ENCODE data around the gene CTDP1. TPM values are rescaled to one million over a fixed set of nuclear protein-coding genes. Genes with fewer than 3 reads are reported as not detected.
"Not testable (repeated sequence)": the region's sequence is repeated elsewhere in the genome, so short reads cannot be mapped to it uniquely, and the experiment has no call there.

Gene CTDP1
- total and polyA plus RNA-seq, 2 experiments from 2014 or later = 20.4 to 20.6 TPM

- no peak overlapping the region for H3K4me3 ChIP-seq
- H3K9me2 ChIP-seq (replicated peaks; ENCODE audit: insufficient read depth) = no peaks in the 10 kb centered on the region
- H3K27me3 ChIP-seq = no peaks in the 10 kb centered on the region
- H3K36me3 ChIP-seq (replicated peaks; ENCODE audit: insufficient read depth, low read depth) = no peaks in the 10 kb centered on the region
- H3K4me2 ChIP-seq = no peak overlapping the region
- no peaks in the 10 kb centered on the region for H4K20me1 ChIP-seq (ENCODE audit: insufficient read depth, poor library complexity, severe bottlenecking)
- 90% methylated on average over 21 of the region's 21 CpGs for WGBS (ENCODE audit: low lambda C conversion rate, missing lambda C conversion rate)
- no peaks in the 10 kb centered on the region for H3K9me3 ChIP-seq (ENCODE audit: low read depth)
- no peaks in the 10 kb centered on the region for H3K4me1 ChIP-seq (ENCODE audit: insufficient read depth)
- no peaks in the 10 kb centered on the region for H3K79me2 ChIP-seq
- no peak for TF ChIP-seq EZH2 (IDR thresholded peaks at IDR 0.05; ENCODE audit: borderline replicate concordance)
- no peak for TF ChIP-seq EZH2phosphoT487 (IDR thresholded peaks at IDR 0.05; ENCODE audit: low read depth, severe bottlenecking, unreplicated experiment)
- no peak for TF ChIP-seq CTCF (IDR thresholded peaks at IDR 0.05; ENCODE audit: poor library complexity)
- no peak overlapping the region for H2AFZ ChIP-seq
- H3K27ac ChIP-seq = no peak overlapping the region
- no peak for DNase-seq (ENCODE audit: low spot score)
Observed at GRCh38 chr18:79738581-79739439, 59.2 kb downstream of the CTDP1 start.

- TF ChIP-seq EZH2 (IDR thresholded peaks at IDR 0.05; ENCODE audit: borderline replicate concordance) (no peak), EZH2phosphoT487 (IDR thresholded peaks at IDR 0.05; ENCODE audit: low read depth, severe bottlenecking, unreplicated experiment) (no peak), CTCF (IDR thresholded peaks at IDR 0.05; ENCODE audit: poor library complexity) (no peak)
- Histone ChIP-seq H3K27me3 (no peaks in the 10 kb centered on the region), H2AFZ (no peak overlapping the region), H3K9me3 (ENCODE audit: low read depth) (no peaks in the 10 kb centered on the region), H3K27ac (no peak overlapping the region), H3K9me2 (replicated peaks; ENCODE audit: insufficient read depth) (no peaks in the 10 kb centered on the region), H3K79me2 (no peaks in the 10 kb centered on the region), H3K4me2 (no peak overlapping the region), H4K20me1 (ENCODE audit: insufficient read depth, poor library complexity, severe bottlenecking) (no peaks in the 10 kb centered on the region), H3K4me1 (ENCODE audit: insufficient read depth) (no peaks in the 10 kb centered on the region), H3K36me3 (replicated peaks; ENCODE audit: insufficient read depth, low read depth) (no peaks in the 10 kb centered on the region), H3K4me3 (no peak overlapping the region)
- DNase-seq (ENCODE audit: low spot score) = no peak
- 98% methylated on average over 15 of the region's 15 CpGs for WGBS (ENCODE audit: low lambda C conversion rate, missing lambda C conversion rate)
Observed at GRCh38 chr18:79739440-79739778, 59.8 kb downstream of the CTDP1 start.

- not testable (repeated sequence) for H3K27ac ChIP-seq; H3K27me3 ChIP-seq; DNase-seq (ENCODE audit: low spot score); H2AFZ ChIP-seq; H3K79me2 ChIP-seq; H3K4me3 ChIP-seq; H3K9me3 ChIP-seq (ENCODE audit: low read depth); H3K4me1 ChIP-seq (ENCODE audit: insufficient read depth); H3K36me3 ChIP-seq (replicated peaks; ENCODE audit: insufficient read depth, low read depth); H3K4me2 ChIP-seq; H3K9me2 ChIP-seq (replicated peaks; ENCODE audit: insufficient read depth); H4K20me1 ChIP-seq (ENCODE audit: insufficient read depth, poor library complexity, severe bottlenecking)
- 98% methylated on average over 12 of the region's 27 CpGs for WGBS (ENCODE audit: low lambda C conversion rate, missing lambda C conversion rate)
Observed at GRCh38 chr18:79740047-79740446, 60.4 kb downstream of the CTDP1 start.

- H3K36me3 ChIP-seq (replicated peaks; ENCODE audit: insufficient read depth, low read depth) = no peaks in the 10 kb centered on the region
- no peak overlapping the region for H2AFZ ChIP-seq
- no peak overlapping the region for H3K4me3 ChIP-seq
- TF ChIP-seq CTCF (IDR thresholded peaks at IDR 0.05; ENCODE audit: poor library complexity) (no peak), EZH2phosphoT487 (IDR thresholded peaks at IDR 0.05; ENCODE audit: low read depth, severe bottlenecking, unreplicated experiment) (no peak), EZH2 (IDR thresholded peaks at IDR 0.05; ENCODE audit: borderline replicate concordance) (no peak)
- H3K4me2 ChIP-seq = no peak overlapping the region
- no peaks in the 10 kb centered on the region for H3K4me1 ChIP-seq (ENCODE audit: insufficient read depth)
- no peaks in the 10 kb centered on the region for H4K20me1 ChIP-seq (ENCODE audit: insufficient read depth, poor library complexity, severe bottlenecking)
- 92% methylated on average over 26 of the region's 26 CpGs for WGBS (ENCODE audit: low lambda C conversion rate, missing lambda C conversion rate)
- no peak for DNase-seq (ENCODE audit: low spot score)
- no peaks in the 10 kb centered on the region for H3K9me2 ChIP-seq (replicated peaks; ENCODE audit: insufficient read depth)
- no peaks in the 10 kb centered on the region for H3K9me3 ChIP-seq (ENCODE audit: low read depth)
- H3K79me2 ChIP-seq = no peaks in the 10 kb centered on the region
- no peaks in the 10 kb centered on the region for H3K27me3 ChIP-seq
- no peak overlapping the region for H3K27ac ChIP-seq
Observed at GRCh38 chr18:79740521-79741361, 61.1 kb downstream of the CTDP1 start.

All from hepatocyte (in vitro differentiated cells).